NCI-H446 treated with DMSO at 0.1 percent for 48 hours (cell line): ENCODE data around the gene IKZF3.
"Not testable (repeated sequence)": the region's sequence is repeated elsewhere in the genome, so short reads cannot be mapped to it uniquely, and the experiment has no call there.

Experiments used
- DNase-seq: peaks from one replicate; lab custom pipeline; 2025; lab: John Stamatoyannopoulos, UW

Gene IKZF3

DNA sequence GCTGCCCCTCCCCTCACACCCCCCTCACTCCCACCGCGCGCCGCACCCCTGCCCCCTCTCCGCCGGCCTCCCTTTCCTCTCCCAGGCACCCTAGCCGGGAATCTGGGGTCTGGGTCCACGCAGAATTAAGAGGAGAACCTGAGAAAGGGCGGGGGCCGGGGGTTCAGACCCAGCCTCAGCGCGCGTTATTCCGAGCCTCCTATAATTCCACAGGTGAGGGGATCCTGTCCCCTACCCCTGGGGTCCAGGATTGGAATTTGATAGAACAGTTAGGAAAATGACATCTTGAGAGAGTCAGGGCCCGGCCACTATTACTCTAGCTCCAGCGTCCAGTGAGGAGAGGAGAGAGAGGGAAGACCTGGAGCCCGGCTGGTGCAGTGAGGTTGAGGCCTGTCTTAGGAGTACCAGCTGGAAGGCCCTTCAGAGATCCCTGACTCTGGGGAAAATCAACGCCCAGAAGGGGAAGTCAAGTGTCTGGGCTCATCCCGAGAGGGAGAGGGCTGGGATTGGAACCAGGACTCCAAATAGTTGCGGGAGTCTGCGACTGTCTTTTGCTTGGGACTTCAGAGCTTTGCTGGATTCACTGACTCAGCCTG, 109.1 kb downstream of the IKZF3 start:
- no peak for DNase-seq

DNA sequence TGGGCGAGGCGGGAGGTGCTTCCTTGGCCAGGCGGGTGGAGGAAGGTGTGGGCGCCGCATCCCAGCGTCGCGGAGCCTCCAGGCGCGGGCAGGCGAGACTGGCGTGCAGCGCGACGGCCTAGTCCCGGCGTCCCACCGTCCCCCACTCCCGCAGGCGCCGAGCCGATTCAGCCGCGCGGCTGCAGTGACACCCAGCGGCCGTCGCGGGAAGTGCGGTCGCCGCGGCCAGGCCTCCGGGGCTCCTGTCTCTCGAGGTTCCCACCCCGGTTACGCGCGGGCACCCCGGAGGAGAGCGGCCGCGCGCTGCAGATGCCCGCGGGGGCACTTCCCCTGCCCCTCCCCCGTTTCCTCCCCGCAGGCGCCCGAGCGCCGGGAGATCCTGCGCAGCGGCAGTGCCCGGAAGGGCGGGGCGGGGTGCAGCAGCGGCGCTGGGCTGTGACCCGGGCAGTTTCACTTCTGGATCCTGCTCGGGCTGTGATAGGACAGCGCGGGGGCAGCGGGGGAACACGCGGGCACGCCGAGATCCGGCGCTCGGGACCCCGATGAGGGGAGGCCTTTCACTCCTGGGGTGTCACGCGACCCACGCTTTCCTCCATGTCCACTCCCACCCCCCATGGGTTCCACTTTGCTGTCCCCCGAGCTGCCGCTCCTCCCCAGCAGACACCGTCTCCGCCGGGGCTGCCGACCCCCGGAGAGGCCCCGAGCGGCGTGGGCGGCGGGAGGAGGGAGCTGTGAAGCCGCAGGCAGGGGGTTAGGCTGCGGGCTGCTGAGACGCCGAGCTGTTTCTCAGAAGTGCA, 109.8 kb downstream of the IKZF3 start:
- DNase-seq: no peak

DNA sequence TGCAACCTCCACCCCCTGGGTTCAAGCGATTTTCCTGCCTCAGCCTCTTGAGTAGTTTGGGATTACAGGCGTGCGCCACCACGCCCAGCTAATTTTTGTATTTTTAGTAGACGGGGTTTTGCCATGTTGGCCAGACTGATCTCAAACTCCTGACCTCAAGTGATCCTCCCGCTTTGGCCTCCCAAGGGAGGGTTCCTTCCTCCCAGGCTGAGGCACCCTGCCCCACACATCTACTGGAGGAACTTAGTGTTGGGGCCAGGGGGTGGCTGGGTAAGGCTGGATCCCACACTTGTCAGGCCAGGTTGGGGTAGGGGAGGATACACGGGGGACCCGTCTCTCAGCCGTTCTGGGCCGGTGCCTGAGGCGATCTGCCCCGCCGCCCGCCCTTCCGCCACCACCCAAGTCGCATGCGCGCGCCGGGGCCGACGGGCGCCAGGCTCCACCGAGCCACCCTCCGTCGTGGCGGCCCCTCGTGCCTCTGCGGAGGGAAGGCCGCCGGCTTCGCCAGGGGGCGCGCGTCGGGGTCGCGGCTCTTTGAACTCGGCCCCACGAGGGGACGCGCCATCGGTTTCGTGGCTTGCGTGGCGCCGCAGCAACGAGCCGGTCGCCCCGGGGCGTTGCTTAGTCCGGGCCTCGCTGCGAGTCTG, 110.5 kb downstream of the IKZF3 start:
- DNase-seq: no peak

DNA sequence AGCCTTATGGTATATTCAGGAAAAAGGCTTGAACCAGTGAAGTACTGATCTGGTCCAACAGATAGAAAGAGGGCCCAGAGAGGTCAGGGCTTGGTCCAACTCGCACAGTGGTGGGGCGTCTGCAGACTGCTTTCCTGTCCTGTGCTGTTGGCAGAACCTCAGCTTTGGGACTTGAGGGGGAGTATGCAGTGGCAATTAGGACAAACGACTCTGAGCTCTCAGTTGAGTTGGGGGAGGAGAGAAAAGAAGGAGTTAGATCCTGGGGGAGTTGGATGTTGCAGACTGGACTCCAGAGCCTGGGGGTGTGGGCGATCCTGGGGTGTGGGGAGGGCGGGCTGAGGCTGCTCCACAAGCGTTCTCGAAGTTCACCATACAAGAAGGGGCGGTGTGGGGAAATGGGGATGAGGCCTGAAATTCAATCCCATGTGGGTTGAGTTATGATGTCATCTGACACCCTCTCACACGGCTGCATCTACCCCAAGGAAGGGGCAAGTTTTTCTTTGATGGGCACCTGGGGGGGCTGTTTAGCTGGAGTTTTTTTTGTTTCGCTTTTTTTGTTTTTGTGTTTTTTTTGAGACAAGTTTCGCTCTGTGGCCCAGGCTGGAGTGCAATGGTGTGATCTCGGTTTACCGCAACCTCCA, 111.8 kb downstream of the IKZF3 start:
- DNase-seq: no peak

DNA sequence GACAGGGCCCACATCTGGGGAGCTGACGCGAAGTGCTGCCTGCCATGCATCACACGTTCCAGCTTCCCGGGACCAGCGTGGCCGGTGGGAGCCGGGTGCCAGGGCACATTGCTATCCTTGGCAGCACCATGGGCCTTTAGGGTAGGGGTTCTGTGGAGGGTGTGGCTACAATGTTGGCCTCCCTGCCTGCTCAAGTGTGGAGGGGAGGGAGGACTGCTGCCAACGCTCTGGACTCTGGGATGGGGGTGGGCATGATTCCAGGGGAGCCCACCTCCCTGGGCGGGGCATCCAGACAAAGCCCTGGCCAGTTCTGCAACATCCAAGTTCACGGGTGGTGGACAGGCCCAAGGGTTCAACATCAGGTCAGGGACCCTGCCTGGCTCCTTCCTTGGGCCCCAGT, 112.5 kb downstream of the IKZF3 start:
- no peak for DNase-seq

DNA sequence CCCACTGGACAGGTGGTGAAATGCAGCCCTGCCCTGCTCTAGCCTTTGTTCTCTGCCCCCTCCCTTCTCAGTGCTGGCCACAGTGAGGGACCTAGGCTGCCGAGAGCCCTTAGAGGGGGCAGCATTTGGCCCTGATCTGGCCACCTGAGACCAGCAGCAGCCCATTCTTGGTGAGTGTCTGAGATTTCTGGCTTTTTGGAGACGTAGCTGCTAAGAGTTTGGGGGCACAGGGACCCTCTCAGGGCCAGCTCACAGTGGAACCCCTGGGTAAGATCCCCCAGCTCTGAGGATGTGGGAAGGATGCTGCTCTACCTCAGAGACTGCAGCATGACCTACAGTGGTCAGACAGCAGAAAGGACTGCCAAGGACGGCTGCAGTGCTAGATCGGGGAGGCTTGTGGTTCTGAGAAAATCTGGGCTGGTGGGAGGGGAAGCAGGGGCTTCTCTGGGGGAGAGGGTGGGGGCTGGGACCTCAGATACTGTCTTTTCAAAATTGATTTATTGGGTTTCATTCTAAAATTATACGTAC, 113.0 kb downstream of the IKZF3 start:
- no peak for DNase-seq

DNA sequence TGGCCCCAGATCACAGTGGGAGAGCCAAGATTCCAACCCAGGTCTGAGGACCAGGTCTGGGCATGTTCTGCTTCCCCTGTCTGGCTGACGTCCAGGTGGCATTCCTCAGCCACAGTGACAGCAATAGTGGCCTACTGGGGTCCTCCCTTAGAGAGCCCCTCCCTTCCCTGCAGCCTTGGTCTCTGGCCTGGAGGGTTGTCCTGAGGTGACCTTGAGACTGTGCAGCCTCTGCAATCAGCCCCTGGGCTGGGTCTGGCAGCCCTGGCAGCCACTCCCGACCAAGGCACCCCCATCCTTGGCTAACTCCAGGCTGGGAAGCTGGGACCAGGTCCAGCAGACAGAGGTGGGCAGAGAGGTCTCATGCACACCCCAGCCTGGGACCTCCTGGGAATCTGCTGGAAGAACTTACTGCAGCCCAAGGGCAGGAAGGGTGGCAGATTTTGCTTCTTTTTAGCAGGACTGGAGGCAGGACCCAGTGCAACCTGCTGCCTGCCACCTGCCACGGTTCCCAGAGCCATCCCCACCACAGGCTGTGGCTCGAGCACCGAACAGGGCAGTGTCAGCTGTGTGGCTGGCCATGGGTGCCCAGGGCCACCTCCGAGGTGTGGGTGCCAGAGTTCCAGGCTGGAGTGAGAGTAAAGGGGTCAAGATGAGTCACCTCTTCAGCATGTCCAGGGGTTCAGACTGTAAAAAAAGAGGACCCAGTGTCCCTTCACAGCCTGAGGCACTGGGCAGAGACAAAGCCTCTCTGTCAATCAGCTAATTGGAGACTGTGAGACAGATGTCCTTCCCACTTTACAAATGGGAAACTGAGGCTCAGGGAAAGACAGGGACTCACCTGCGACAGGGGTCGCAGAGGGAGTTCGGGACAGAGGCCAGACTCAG, 113.7 kb downstream of the IKZF3 start:
- no peak for DNase-seq

DNA sequence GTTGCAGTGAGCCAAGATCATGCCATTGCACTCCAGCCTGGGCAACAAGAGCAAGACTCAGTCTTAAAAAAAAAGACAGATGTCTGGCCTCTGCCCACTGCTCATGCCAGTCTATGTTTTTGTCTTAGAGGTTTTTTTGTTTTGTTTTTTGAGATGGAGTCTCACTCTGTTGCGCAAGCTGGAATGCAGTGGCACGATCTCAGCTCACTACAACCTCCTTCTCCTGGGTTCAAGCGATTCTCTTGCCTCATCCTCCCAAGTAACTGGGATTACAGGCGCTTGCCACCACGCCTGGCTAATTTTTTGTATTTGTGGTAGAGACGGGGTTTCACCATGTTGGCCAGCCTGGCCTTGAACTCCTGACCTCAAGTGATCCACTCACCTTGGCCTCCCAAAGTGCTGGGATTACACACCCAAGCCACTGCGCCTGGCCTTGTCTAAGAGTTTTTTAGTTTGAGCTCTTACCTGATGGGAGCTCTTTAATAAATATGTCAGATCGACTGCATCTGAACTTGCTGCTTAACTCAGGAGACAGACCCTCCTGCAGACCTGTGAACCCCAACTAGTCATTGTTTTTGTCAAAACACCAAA, 115.6 kb downstream of the IKZF3 start:
- DNase-seq: not testable (repeated sequence)

DNA sequence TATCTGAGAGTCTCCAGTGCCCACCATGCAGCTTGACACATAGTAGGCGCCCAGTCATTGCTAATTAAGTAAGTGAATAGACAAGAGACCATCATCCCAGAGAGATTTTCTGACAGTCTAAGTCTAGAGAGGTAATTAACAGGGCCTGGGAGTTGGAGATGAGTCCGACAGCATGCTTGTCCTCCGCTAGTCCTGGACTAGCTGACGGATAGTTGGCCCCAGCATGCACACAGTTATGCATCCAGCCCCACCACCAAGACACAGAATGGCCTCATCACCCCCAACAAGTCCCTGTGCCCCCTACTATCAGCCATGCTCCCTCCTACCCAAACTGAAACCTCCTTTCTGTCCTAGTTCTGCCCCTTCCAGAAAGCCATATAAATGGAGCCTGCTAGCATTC, 116.4 kb downstream of the IKZF3 start:
- no peak for DNase-seq

DNA sequence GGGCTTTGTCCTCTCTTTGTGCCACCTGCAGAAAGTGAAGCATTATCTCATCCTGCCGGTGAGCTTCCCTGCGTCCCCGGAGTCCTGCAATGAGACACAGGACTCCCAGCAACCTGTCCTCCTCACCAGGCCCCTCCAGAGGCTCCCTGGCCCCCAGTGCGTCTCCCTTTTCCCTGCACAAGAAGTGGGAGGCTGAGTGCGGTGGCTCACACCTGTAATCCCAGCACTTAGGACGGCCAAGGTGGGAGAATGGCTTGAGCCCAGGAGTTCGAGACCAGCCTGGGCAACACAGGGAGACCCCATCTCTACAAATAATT, 118.0 kb downstream of the IKZF3 start:
- DNase-seq: no peak

DNA sequence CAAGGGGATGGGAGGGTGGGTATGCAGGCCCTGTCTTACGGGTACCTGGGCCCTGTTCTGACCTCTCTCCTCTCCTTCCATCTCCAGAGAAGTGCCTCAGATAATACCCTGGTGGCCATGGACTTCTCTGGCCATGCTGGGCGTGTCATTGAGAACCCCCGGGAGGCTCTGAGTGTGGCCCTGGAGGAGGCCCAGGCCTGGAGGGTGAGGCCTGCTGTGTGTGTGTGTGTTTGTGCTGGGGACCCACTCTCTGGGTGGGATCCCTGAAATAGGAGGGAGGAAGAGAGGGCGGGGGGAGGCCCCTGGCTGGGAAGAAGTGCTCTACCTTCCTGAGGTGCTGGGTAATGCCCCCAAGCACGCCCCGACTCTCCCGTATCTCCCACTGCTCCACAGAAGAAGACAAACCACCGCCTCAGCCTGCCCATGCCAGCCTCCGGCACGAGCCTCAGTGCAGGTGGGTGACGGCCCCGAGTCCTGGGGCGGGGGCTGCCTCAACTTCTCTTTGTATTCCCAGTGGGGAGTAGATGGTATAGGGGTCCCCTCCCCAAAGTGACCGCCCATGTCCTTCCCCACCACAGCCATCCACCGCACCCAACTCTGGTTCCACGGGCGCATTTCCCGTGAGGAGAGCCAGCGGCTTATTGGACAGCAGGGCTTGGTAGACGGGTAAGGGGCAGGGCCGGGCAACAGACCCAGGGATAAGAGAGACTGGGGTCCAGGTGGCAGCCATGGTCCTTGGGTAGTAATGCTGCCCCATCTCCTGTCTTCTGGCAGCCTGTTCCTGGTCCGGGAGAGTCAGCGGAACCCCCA, 118.6 kb downstream of the IKZF3 start:
- DNase-seq: no peak

DNA sequence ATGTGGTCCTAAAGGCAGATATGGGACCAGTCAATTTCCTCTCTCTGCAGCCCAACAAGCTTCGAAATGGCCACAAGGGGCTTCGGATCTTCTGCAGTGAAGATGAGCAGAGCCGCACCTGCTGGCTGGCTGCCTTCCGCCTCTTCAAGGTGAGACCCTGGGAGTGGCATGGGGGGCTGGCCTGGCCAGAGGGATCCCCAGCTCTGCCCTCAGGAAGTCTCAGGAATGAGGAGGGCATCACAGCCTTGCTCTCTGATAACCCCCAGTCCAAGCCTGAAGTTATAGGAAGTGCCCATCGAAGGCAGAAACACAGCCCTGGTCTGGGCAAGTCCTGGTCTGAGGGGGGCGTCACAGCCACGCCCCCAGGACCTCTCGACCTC, 119.3 kb downstream of the IKZF3 start:
- no peak for DNase-seq

DNA sequence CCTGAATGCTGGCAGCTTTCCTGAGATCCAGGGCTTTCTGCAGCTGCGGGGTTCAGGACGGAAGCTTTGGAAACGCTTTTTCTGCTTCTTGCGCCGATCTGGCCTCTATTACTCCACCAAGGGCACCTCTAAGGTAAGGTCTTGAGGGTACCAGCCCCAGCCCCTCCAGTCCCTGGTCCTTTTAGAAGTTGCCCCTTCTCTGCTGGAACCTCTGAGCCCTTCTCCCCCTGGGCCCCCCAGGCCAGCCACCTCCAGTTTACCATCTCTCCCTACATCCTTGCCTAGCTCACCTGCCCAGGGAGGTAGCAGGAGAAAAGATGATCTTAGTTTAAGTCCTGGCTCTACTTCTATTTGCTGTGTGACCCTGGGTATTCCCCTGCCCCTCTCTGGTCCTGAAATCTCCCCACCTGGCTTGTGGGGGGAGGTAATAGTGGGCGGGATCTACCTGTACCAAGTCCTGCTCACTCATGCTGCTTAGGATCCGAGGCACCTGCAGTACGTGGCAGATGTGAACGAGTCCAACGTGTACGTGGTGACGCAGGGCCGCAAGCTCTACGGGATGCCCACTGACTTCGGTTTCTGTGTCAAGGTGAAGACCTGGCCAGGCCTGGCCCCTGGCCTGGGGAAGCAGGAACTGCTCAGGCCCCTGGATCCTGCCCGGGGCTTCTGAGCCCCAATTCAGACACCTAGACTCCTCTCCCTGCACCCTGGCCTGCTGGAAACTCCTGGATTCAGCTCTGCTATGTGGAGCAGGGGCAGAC, 119.9 kb downstream of the IKZF3 start:
- DNase-seq: no peak

DNA sequence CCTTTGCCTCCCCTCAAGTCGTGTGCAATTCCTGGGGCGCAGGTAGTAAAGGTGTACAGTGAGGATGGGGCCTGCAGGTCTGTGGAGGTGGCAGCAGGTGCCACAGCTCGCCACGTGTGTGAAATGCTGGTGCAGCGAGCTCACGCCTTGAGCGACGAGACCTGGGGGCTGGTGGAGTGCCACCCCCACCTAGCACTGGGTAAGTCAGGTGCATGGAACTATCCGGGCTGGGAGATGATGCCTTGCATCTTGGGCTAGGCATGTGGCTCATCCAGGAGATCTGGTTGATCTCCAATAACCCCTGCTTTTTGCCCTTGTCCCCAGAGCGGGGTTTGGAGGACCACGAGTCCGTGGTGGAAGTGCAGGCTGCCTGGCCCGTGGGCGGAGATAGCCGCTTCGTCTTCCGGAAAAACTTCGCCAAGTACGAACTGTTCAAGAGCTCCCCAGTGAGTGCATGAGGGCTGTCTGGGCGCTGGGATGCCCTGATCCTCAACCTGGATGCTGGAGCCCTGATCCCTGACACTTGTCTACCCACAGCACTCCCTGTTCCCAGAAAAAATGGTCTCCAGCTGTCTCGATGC, 121.2 kb downstream of the IKZF3 start:
- no peak for DNase-seq

DNA sequence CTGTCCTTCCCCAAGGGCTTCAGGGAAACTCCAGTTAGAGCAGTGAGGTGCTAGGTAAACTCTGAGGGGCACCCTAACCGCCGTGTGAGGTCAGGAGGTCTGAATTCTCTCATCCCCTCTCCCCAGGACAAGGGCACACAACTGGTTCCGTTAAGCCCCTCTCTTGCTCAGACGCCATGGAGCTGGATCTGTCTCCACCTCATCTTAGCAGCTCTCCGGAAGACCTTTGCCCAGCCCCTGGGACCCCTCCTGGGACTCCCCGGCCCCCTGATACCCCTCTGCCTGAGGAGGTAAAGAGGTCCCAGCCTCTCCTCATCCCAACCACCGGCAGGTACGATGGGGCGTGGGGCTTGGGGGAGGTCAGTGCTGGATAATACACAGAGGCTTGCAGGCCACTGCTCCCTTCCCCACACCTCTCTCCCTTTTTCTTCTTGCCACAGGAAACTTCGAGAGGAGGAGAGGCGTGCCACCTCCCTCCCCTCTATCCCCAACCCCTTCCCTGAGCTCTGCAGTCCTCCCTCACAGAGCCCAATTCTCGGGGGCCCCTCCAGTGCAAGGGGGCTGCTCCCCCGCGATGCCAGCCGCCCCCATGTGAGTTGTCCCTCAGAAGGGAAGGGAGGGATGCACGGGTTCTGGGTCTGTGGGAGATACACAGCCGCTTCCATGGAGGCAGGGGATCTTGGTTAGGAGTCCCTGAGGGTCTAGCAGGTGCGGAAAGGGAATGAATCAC, 121.8 kb downstream of the IKZF3 start:
- DNase-seq: no peak

DNA sequence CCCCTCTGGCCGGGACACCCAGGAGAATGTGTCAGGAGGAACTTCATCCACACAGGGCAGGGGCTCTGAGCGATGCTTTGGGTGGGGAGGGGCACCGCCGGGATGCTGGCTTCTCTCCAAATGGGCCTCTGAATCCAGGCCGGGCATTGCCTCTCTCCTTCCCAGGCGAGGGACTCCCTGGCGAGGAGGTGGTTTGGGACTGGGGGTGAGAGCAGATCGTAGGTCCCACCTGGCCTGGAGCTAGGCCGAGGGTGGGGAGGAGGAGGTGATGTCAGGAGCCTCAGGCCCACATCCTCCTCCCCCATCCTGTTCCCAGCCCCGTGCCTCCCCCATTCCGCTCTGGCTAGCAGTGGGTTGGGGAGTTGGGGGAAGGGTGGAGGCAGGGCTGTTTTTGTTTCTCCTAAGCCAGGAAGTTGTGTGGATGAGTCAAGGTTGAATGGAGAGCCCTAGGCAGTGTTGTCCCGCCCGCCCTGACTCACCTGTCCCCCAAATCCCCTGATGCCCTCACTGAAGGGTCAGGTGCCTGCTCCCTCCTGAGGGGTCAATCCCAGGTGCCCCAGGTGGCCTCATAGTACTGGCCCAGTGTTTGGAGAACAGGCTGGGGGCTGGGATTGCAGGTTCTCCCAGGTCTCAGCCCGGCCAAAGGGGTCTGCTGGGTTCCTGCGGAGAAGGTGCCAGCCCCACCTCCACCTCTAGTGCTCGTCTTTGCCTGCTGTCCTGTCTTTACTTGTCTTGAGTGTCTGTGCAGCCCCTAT, 123.6 kb downstream of the IKZF3 start:
- no peak for DNase-seq

DNA sequence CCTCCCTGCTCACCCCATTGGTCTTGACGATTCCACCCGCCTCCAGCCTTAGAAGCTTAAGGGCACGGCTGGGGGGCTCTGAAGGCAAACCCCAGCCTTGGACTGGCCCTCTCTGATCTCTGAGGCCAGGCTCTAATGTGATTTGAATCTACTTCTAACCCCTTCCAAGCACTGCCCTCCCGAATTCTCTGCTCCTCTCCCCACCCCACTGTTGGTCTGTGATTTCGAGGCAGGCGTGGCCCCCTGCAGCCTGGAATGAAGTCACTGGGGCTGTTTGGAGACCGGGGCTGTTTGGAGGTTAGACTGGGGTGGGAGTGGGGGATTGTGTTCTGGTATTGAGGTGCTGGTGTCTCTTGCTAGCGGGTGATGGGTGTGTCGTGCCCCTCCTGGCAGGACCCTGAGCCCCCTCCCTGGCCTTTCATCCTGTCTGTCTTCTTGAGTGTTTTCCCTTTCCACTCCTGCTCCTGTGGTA, 124.2 kb downstream of the IKZF3 start:
- DNase-seq: no peak
